Measurements from ENCODE around the gene PPP1R13B. TPM values are rescaled to one million over a fixed set of nuclear protein-coding genes. Genes with fewer than 3 reads are reported as not detected.

The PPP1R13B gene
- total RNA-seq, 6 experiments from 2014 or later: 9.2 to 22.4 (median 13.9) TPM

GRCh38 chr14:103882503-103883262, 35.3 kb upstream of the PPP1R13B start:
- peaks cover 0 to 55% (median 24%) of the 10 kb centered on the region in 4 donors for H3K4me1 ChIP-seq
- TF ChIP-seq POLR2A (IDR thresholded peaks at IDR 0.05) (no peak), CTCF (IDR thresholded peaks at IDR 0.05) (no peak)
- ATAC-seq: peak in 1 of 4 donors; percentile 2
- no peak overlapping the region for H3K27ac ChIP-seq
- no peaks in the 10 kb centered on the region for H3K27me3 ChIP-seq
- intact Hi-C loops (cut with DNase I): no loop called here
- no peak overlapping the region for H3K4me3 ChIP-seq
- H3K9me3 ChIP-seq: no peaks in the 10 kb centered on the region
- 20% methylated on average over 2 of the region's 20 CpGs for WGBS (ENCODE audit: insufficient coverage, low coverage, low lambda C conversion rate, missing lambda C conversion rate)
- DNase-seq: peak in 1 of 3 donors; percentile 68
- no peaks in the 10 kb centered on the region for H3K36me3 ChIP-seq

- Histone ChIP-seq H3K36me3 (no peaks in the 10 kb centered on the region), H3K27ac (peak overlapping the region; percentile 47 to 84 (median 63)), H3K4me1 (peaks cover 0 to 53% (median 23%) of the 10 kb centered on the region in 4 donors), H3K9me3 (no peaks in the 10 kb centered on the region), H3K27me3 (no peaks in the 10 kb centered on the region), H3K4me3 (peak overlapping the region in 1 of 3 donors; percentile 25)
- DNase-seq (peak; percentile 86 to 96 (median 96)), ATAC-seq (peak; percentile 64 to 78 (median 74))
- intact Hi-C loops (cut with DNase I): no loop called here
- 20% methylated on average over 2 of the region's 31 CpGs for WGBS (ENCODE audit: insufficient coverage, low coverage, low lambda C conversion rate, missing lambda C conversion rate)
- TF ChIP-seq POLR2A (IDR thresholded peaks at IDR 0.05): peak; percentile 68
- TF ChIP-seq CTCF (IDR thresholded peaks at IDR 0.05): peak in 1 of 4 donors; percentile 37
These were observed 34.2 kb upstream of the PPP1R13B start for GRCh38 chr14:103881268-103882201.

GRCh38 chr14:103880348-103881267, 33.2 kb upstream of the PPP1R13B start:
- H3K4me1 ChIP-seq: peaks cover 0 to 44% (median 18%) of the 10 kb centered on the region in 4 donors
- ATAC-seq: peak; percentile 45 to 61 (median 55)
- peak overlapping the region; percentile 47 to 84 (median 60) for H3K27ac ChIP-seq
- peak overlapping the region; percentile 0 to 57 (median 25) for H3K4me3 ChIP-seq
- no peaks in the 10 kb centered on the region for H3K9me3 ChIP-seq
- intact Hi-C loops (cut with DNase I): no loop called here
- peak; percentile 83 to 95 (median 92) for DNase-seq
- H3K36me3 ChIP-seq: no peaks in the 10 kb centered on the region
- WGBS (ENCODE audit: insufficient coverage, low coverage, low lambda C conversion rate, missing lambda C conversion rate): 3% methylated on average over 9 of the region's 23 CpGs
- TF ChIP-seq POLR2A (IDR thresholded peaks at IDR 0.05): no peak
- TF ChIP-seq CTCF (IDR thresholded peaks at IDR 0.05): no peak
- no peaks in the 10 kb centered on the region for H3K27me3 ChIP-seq
